ENCODE measurements around the gene PHACTR3.
"Not testable (repeated sequence)": the region's sequence is repeated elsewhere in the genome, so short reads cannot be mapped to it uniquely, and the experiment has no call there.

The PHACTR3 gene

DNA sequence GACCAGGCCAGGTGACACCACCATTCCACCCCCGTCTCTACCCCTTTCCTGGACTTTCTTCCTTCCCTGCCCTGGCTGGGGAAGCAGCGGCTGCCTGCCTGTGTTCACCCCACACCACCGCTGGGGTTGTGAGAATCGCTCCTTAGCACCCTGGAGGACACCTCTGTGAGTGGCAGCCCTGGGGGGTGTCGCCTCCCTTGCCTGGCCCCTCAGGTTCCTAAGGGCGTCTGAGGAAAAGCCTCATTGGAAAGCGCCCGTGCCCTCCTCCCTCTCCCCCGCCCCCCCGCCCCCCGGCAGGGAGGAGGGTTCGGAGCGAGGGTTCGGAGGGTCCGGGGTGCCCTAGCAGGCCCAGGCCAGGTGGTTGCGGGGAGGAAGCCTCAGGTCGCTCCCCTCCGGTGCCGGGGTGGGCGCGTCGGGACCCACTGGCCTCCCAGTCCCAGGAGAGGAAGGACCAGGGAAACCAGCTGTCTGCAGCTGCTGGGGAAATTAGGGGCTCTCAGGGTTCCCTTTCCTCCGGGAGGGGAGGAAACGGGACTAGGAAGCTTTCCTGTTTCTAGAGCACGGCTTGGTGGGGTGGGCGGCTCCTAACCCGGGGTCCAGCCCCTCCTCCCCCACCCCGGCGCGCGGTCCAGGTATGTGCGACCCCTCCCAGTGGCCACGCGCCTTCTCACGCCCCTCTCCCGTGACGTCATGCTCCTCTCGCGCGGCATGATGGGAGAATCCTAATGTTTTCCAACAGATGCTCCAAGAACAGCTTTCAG lies at the start of gene PHACTR3:
Gene PHACTR3, plus strand, starts transcription at position 760 of the 761 bp plus-strand sequence. CDS start 475 bp downstream, outside the sequence.
- no peak for DNase-seq

DNA sequence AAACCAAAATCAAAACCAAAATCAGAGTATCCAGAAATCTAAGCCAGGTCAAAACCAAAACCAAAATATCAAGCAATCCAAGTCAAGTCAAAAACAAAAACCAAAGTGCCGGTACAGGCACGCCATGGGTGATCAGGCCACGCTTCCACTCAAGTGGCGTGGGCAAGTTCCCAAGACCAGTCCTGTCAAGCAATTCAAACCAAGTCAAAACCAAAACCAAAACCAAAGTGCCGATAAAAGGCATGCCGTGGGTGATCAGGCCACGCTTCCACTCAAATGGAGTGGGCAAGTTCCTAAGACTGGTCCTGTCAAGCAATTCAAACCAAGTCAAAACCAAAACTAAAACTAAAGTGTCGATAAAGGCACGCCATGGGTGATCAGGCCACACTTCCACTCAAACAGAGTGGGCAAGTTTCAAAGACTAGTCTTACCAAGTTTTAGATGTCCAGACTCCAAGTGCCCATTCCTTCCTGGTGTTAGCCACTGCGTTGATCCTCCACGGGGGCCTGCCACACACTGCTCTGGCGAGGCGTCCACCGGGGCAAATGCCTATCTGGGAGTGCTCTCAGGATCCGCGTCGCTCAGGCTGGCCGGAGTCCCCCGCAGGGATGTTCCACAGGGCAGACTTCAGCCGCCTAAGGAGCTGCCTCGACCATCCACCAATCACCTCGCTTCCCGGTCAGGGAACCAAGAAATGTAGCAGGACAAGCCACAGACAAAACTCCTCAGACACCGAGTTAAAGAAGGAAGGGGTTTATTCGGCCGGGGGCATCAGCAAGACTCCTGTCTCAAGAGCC lies 46.4 kb upstream of the PHACTR3 start:
- not testable (repeated sequence) for DNase-seq

DNA sequence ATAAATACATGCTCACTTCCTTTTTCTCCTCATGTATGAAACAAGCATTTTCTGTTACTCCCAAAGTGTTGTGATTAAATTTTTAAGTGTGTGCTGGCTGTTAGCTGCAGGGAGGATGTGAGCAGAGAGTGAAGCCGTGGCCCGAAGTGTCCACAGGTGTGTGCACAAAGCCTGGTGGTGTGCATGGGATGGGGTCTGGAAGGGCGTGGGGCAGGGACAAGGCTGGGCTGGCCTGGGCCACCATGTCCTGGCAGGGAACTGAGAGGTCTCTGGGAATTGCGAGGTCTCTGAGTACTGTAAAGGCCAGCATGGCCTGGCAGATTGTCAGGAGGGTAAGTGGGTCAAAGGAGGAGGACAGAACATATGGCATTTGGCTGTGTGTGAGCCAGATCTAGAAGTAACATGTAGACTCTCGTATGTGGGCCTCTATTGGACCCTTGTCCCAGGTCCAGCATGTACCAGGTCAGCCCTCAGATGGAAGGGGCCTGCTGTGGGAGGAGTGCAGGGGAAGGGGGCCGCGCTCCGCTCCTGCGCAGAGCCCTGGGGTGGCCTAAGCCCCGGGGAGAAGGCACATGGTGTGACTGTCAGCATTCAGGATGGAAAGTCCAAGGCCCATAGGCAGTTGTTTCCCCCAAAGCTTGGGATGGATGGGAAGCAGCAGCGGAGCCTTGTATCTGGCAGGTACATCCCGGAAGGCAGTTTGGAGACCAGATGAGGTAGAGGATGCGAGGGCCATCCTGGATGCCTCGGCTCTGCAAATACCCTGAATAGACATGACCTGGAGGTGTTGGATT lies 45.1 kb upstream of the PHACTR3 start:
- no peak for DNase-seq

DNA sequence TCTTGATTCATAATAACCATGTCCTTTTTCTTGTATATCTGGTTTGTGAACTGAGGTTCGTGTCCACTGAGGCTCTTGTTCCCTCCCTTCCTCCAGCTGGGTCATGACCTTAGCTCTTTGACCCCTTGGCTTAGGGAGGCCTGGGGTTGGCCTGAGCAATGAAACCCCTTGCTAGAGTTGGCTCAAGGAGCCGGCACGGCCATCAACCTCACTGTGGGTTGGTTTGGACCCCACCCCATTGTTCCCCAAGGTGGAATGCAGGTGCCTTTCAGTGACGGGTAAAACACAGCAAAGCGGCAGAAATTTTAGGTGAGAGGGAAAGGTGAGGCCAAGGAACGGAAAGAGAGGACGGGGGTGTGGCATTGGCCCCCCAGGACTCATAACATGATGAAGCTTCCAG lies 44.5 kb upstream of the PHACTR3 start:
- no peak for DNase-seq

DNA sequence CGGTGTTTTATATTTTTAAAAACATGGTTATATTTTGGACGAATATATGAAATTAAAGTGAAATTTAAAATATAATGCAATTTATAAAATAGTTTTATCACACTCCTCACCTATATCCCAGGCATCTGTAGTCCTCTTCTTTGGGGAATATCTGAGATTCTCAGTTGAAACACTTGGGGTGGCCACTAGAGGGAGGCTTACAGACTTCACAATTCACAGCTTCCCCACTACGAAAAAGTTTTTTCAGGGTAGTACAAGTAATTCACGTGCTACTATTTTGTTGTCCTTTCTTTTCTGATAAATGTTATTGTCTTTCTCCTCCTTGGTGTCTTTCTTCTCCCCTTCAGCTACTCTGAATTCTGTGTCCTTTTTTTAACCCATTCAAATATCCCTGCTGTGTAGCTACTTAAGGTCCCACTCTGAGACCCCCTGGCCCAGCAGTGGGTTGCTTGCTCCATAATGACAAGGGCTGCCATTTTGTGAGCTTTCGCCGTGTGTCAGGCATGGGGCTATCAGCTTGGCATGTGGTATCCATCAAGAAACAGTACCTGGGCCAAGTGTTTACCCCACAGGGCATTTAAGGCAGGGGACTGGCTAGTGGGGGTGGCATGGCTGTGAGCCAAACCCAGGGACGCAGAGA lies 43.6 kb upstream of the PHACTR3 start:
- peak; percentile 56 for DNase-seq

DNA sequence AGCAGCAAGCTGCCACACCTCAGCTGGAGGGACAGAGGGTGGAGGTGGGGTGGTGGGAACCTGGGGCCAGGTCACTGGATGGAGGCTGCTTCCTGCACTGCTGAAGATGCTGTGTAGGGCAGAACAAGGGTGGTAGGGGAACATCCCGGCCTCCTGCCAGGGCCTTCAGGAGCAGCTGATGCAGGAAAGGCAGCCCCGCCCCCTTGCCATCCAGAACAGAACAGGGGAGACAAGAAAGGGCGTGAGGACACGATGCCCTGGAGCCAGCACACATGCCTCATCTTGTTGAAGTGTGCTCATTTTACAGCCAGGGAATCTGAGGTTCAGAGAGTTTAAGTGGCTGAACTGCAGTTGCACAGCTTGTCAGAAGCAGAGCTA lies 43.1 kb upstream of the PHACTR3 start:
- no peak for DNase-seq

DNA sequence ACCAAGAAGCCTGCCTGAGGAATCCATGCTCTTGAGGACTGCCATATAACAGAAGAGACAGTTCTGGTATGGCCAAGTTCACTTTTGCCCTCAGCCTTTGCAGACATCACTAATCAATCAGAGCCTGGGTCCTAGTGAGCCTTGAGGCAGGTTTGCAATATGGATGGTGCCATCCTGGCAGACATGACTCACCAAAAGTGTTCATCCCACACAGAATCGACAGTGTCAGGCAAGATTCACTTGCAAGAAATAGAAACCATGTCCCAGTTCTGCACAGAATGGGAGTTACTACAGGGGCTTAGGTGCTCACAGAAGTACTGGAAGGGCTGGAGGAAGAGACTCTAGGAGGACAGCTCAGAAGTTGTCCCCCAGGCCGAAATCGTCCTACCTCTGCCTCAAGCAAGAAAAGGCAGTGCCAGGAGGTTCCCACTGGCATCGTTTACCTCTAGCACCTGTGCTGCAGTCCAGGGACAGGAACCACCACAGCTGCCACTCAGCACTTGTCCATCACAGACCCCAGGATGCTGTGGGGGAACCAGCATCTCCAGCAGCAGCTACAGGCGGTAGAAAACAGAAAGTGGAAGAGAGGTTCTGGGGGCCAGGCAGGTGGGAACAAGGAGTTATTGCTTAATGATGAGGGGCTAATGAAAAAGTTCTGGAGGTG lies 42.6 kb upstream of the PHACTR3 start:
- DNase-seq, result no peak

DNA sequence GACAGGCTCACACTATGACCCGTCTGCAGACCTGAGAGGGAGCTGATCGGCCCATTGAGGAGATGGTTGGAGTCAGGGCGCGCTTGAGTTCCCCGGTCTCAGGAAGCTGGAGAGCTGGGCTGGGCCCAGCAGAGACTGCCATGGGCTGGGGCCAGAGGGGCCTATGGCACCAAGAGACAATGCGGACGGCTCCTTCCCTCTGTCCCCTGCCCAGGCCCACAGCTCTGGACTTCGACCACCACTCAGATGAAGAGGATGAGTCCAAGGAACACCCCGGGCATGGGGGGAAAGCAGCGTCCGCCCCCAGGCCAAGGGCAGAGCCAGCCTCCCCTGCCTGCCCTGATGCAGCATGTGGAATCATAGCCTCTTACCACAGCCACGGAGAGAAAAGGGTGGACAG lies 40.2 kb upstream of the PHACTR3 start:
- DNase-seq, result no peak

DNA sequence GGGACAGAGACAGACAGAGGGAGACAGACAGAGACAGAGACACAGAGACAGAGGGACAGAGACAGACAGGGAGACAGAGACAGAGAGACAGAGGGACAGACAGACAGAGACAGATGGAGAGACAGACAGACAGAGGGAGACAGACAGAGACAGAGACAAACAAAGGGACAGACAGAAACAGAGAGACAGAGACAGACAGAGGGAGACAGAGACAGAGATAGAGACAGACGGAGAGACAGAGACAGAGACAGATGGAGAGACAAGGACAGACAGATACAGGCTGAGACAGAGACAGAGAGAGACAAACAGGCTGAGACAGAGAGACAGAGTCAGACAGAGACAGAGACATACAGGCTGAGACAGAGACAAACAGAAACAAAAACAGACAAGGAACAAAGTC lies 39.4 kb upstream of the PHACTR3 start:
- DNase-seq, result no peak

DNA sequence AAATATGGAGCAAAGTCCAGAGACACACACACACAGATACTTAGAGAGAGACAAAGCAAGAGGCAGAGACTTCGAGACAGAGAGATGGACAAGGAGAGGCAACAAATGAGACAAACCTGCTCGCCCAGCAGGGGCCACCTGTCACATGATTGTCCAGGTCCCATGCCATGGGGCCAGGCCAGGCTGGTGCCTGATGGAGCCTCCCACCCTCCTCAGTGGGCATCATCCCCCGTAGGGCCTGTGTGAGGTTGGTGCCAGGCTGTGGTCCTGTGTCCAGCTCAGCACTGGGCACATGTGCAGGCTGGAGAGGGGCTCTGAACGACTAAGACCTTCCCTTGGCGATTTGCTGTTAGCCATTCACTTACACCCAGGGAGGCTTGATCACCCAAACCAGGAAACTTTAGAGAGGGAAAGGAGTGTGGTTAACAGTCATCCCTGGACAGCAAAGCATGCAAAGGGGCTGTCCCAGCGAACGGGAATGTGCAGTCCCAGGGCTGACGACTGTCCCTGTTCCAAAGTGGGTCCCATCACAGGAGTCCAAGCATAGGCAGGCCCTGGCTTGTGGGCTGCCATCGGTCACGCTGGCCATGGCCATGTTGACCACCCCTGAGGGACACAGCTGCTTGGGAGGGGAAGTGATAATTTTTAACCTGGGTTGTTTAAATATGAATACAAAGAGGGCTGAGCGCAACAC lies 38.4 kb upstream of the PHACTR3 start:
- no peak for DNase-seq

DNA sequence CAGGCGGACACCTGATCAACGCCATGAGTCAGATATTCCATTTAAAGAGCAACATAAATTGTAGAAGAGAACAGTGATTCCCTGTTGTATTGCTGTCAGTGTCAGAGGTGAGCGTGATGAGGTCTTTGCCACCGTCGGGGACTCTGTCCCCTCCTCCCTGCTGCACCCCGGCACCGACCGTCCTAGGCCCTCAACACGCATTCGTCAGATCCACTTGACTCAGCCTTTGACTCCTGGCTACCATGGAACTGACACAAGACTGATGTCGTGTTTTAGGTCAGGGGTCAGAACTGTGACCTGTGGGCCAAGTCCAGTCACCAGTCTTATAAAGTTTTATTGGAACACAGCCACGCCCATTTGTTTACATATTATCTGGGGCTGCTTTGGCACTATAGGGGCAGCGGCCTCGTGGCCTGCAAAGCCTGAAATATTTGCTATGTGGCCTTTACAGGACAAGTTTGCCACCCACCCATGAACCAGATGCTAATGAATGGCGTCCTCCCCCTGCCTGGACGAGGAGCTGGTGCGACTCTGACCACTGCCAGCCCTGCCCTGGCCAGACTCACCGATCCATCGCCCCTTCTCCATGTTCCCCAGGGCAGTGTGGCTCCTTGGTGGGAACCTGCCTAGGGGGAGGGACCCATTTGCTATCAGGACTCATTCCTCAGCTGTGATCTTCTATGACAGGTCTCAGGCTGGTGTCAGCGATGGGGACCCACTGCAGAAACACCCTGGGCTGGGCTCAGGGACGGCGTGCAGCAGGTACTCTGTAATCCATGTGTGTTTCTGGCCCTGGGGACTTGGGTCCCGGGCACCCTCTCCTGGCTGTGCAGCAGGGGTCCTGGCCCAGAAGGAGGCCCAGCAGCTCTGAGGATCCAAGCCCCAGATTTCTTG lies 37.5 kb upstream of the PHACTR3 start:
- no peak for DNase-seq

DNA sequence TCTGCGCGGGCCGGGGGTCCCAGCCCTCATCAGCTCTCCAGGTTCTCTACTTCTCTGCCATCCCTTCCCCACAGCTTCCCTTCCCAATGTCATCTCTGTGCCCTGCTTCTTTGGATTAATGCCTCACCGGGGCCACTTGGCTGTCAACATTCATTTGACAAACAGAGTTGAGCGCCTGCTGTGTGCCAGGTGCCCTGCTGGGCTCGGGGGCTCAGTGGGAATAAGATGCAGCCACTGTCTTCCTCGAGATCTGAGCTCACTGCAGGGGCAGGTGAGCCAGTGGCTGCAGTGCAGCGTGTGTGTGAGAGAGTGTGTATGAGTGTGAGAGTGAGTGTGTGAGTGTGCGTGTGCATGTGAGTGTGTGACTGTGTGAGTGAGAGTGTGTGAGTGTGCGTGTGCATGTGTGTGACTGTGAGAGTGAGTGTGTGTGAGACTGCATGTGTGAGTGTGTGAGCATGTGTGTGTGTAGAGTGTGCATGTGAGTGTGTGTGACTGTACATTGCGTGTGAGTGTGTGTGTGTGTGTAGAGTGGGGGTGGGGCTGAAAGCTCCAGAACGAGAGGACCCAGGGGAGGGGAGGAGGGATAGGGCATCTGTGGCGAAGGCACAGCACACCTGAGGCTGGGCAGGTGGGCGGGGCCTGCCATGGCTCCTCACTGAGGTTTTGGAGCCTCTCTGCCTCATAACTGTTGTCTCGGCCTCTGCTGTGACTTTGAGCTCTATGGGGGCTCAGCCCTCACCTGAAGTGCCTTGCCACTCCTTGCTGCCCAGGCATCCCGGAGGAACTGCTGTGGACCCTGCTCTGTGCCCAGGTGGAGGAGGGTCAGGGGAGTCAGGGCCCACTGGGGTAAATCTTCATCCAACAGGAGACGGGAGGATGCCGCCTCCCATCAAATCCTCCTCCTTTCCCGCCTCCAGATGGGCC lies 36.5 kb upstream of the PHACTR3 start:
- no peak for DNase-seq

DNA sequence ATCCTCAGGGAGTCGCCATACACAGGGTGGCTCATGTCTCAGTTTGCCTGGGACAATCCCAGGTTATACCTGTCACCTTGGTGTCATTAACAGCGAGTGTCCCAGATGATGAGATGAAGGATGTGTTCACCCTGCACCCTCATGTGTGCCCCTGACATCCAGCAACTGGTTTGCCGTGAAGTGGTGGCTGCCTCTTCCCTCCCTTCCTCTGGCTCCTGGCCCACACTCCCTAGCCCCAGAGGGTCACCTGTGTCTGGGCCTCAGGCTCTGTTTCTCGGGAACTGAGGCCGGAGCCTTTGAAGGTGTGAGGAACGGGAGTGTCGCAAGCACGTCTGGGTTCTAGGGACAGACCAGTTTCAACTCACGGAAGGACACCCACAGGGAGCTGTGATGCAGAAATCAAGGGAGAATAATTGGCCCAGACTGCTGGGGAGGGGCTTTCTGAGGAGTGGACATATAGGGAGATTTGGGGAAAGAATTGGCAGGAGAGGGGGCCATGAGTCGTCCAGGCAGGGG lies 35.8 kb upstream of the PHACTR3 start:
- no peak for DNase-seq

DNA sequence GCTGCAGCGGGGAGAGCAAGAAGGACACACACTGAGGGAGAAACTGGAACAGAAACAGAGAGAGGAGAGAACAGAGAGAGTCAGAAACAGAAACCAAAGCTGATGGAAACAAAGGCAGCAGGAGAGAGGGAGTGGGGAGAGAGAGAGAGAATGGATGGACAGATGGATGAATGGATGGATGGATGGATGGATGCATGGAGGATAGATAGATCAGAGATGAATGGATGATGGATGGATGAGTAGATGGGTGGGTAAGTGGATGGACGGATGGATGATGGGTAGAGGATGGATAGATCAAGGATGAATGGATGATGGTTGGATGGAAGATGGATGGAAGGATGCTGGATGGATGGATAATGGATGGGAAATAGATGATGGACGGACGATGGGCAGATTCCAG lies 35.0 kb upstream of the PHACTR3 start:
- no peak for DNase-seq

DNA sequence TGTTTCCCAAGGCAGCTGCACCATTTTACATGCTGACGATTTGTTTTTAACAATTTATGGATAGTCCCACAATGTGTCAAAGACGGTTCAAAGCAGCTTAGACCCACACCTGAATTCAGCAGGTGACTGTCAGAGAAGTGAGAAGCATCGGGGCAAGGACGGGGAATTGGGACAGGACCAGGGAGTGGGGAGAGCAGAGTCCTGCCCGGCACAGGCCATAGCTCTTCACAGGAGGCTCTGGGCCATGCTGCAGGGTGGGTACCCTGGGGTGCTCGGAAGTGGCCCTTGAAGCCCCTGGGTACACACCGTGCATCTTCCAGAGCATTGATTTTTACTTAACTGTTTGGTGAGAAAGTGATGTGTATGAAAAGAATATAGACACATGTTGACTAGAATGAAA lies 33.2 kb upstream of the PHACTR3 start:
- no peak for DNase-seq

DNA sequence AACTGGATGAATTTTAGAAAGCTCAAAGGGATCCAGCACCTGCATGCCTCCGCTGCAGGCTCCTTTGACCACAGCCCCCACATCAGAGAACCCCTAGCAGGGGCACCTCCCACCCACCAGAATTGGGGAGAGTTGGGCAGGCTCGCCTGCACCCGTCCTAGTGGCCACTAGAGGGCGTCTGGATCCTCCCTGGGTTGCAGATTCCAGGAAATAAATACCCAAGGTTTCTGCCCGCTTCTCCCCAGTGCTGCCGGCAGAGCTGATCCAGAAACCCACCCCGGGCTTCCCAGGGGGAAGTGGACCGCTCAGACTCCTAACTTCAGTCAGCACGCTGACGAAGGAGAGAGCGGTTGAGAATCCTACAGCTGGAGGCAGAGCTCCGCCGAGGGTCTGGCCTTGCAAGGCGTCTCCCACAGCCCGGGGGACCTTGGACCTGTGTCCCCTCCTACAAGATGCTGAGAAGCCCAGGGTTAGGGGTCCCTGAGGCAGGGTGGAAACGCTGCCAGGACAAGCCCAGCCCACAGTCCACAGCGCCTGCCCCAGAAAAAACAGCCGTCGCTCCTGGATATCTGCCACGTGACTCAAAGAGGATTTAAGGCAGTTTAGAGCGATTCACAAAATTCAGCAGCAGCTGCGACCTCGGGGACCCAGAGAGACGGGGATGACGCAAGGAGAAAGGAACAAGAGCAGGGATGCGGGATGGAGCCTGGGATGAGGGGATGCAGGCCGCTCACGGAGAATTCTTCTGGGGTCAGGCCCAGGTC lies 32.6 kb upstream of the PHACTR3 start:
- peak; percentile 75 for DNase-seq

DNA sequence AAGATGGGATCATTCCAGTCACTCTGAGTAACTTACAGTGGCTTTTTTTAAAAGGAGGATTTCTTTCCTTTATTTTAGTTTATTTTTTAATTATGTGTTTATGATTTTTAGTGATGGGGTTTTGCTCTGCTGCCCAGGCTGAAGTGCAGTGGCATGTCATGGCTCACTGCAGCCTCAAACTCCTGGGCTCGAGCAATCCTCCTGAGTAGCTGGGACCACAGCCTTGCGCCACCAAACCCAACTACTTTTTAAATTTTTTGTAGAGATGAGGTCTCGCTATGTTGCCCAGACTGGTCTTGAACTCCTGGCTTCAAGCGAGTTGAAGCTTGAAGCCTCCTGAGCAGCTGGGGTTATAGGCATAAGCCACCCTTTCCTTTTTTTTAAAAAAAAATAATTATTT lies 31.8 kb upstream of the PHACTR3 start:
- DNase-seq, result no peak

DNA sequence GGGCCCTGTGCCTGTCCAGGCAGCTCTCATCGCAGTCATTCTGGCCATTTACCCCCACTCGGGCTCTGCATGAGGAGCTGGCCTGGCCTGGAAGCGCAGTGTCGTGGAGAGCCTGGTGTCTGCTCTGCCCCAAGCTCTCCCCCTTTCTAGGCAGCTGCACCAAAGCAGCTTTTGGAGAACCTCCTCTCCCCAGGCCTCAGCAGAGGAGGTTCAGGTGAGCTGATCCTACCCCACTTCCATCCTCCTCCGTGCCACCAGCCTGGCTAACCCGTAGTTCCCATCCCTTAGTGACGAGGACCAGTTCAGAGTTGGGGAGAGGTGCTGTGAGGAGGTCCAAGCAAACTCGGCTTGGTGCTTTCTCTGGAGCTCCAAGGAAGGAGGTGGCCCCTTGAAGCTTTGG lies 30.5 kb upstream of the PHACTR3 start:
- DNase-seq, result no peak

DNA sequence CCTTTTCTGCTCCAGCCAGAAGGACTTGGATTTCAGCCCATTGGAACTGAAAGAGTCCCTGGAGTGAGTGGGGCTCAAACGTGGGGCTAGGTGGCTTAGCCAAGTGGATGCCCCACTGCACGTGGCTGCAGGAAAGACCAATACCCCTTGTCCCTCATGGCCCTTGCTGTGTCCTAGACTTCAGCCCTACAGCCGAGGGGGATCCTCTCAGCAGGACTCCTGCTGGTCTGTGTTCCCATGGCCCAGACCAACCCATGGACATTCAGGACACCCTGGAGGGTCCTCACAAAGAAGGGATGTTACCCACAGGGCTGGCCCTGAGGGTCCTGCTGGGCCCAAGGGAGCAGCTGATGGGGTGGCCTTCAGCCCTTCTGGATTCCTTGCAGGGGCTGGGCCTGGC lies 30.0 kb upstream of the PHACTR3 start:
- DNase-seq, result no peak
